Trophoblast cell (in vitro differentiated cells and primary cell): Measurements from ENCODE around the gene NEK2. TPM values are rescaled to one million over a fixed set of nuclear protein-coding genes. Genes with fewer than 3 reads are reported as not detected.

Experiments
- DNase-seq, 2 donors: peaks; one replicate each; pipeline ENCODE4 v3.0.0-alpha.2; 2016
- H2AFZ ChIP-seq: 2 replicates; pipeline ENCODE4 v1.6.1; 2013; ENCODE audit warnings: low read length, moderate library complexity, mild to moderate bottlenecking; ENCODE audit not compliant: insufficient read depth, poor library complexity
- H2AK5ac ChIP-seq: 2 replicates; pipeline ENCODE4 v1.6.1; 2013; ENCODE audit warnings: mild to moderate bottlenecking, low read length
- H2BK120ac ChIP-seq: 2 replicates; pipeline ENCODE4 v1.6.1; 2013; ENCODE audit warnings: low read length, mild to moderate bottlenecking, moderate library complexity; ENCODE audit not compliant: insufficient read depth, poor library complexity
- H2BK12ac ChIP-seq: 2 replicates; pipeline ENCODE4 v1.6.1; 2013; ENCODE audit warnings: mild to moderate bottlenecking, low read length, moderate library complexity
- H2BK5ac ChIP-seq: 2 replicates; pipeline ENCODE4 v1.6.1; 2013; ENCODE audit warnings: low read length, low read depth, moderate library complexity, mild to moderate bottlenecking; ENCODE audit not compliant: poor library complexity
- H3K14ac ChIP-seq: 2 replicates; pipeline ENCODE4 v1.6.1; 2013; ENCODE audit warnings: mild to moderate bottlenecking, low read length
- H3K18ac ChIP-seq: 2 replicates; pipeline ENCODE4 v1.6.1; 2013; ENCODE audit warnings: mild to moderate bottlenecking, low read length
- H3K23ac ChIP-seq: 2 replicates; pipeline ENCODE4 v1.6.1; 2013; ENCODE audit warnings: low read length
- H3K27ac ChIP-seq: 2 replicates; pipeline ENCODE4 v1.5.1; 2013; ENCODE audit warnings: low read depth, mild to moderate bottlenecking, inconsistent platforms, low read length, moderate library complexity
- H3K27me3 ChIP-seq: 2 replicates; pipeline ENCODE4 v1.6.1; 2013; ENCODE audit warnings: inconsistent platforms, mild to moderate bottlenecking, low read length, moderate library complexity; ENCODE audit not compliant: insufficient read depth
- H3K36me3 ChIP-seq, 2 experiments: 1 replicate in 1 of 2; 2 replicates in 1 of 2; pipeline ENCODE4 v1.6.1; 2013; ENCODE audit warnings: low read length in 2 of 2, mild to moderate bottlenecking in 2 of 2, moderate library complexity in 1 of 2; ENCODE audit not compliant: insufficient read depth in 2 of 2, control insufficient read depth in 1 of 2
- H3K4ac ChIP-seq: 2 replicates; pipeline ENCODE4 v1.6.1; 2013; ENCODE audit warnings: low read depth, mild to moderate bottlenecking, low read length, moderate library complexity
- H3K4me1 ChIP-seq, 2 experiments: 1 replicate in 1 of 2; 2 replicates in 1 of 2; pipeline ENCODE4 v1.6.1; 2013; ENCODE audit warnings: low read length in 2 of 2, mild to moderate bottlenecking in 2 of 2, moderate library complexity in 1 of 2; ENCODE audit not compliant: insufficient read depth in 2 of 2, control insufficient read depth in 1 of 2
- H3K4me2 ChIP-seq: 2 replicates; pipeline ENCODE4 v1.6.1; 2013; ENCODE audit warnings: inconsistent platforms, mild to moderate bottlenecking, low read length, moderate library complexity
- H3K4me3 ChIP-seq: 2 replicates; pipeline ENCODE4 v1.5.1; 2013; ENCODE audit warnings: mild to moderate bottlenecking, low read depth, low read length, inconsistent platforms
- H3K79me1 ChIP-seq: one replicate; pipeline ENCODE4 v1.6.1; 2013; ENCODE audit warnings: low read length
- H3K79me2 ChIP-seq: 2 replicates; pipeline ENCODE4 v1.6.1; 2013; ENCODE audit warnings: low read length, mild to moderate bottlenecking; ENCODE audit not compliant: control insufficient read depth, insufficient read depth, poor library complexity
- H3K9ac ChIP-seq: 2 replicates; pipeline ENCODE4 v1.6.1; 2013; ENCODE audit warnings: mild to moderate bottlenecking, low read length
- H3K9me3 ChIP-seq: 2 replicates; pipeline ENCODE4 v1.6.1; 2013; ENCODE audit warnings: low read depth, mild to moderate bottlenecking, control low read depth, inconsistent platforms, low read length; ENCODE audit not compliant: insufficient read depth
- H4K12ac ChIP-seq: 2 replicates; pipeline ENCODE4 v1.6.1; 2013; ENCODE audit warnings: low read depth, mild to moderate bottlenecking, low read length, moderate library complexity
- H4K8ac ChIP-seq: 2 replicates; pipeline ENCODE4 v1.6.1; 2013; ENCODE audit warnings: low read depth, mild to moderate bottlenecking, low read length, moderate library complexity
- H4K91ac ChIP-seq: one replicate; pipeline ENCODE4 v1.6.1; 2013; ENCODE audit warnings: low read depth, mild to moderate bottlenecking, low read length, moderate library complexity
- WGBS: extraction: QIAGEN DNeasy Blood & Tissue Kit; methylation state at CpG from one replicate; pipeline ENCODE4 v1.1.7; 2013; ENCODE audit warnings: missing lambda C conversion rate; ENCODE audit not compliant: insufficient read length, insufficient coverage; ENCODE audit errors: extremely low coverage; 5-methylcytosine and 5-hydroxymethylcytosine counted together
- polyA plus RNA-seq: library from polyadenylated mRNA; stranded (reverse); fragments of 200-250 nt; gene quantifications from 2 replicates; pipeline ENCODE4 v1.2.3, GENCODE V29; 2013

The NEK2 gene
- polyA plus RNA-seq, result 10.1 and 11.4 TPM in 2 replicates

DNA sequence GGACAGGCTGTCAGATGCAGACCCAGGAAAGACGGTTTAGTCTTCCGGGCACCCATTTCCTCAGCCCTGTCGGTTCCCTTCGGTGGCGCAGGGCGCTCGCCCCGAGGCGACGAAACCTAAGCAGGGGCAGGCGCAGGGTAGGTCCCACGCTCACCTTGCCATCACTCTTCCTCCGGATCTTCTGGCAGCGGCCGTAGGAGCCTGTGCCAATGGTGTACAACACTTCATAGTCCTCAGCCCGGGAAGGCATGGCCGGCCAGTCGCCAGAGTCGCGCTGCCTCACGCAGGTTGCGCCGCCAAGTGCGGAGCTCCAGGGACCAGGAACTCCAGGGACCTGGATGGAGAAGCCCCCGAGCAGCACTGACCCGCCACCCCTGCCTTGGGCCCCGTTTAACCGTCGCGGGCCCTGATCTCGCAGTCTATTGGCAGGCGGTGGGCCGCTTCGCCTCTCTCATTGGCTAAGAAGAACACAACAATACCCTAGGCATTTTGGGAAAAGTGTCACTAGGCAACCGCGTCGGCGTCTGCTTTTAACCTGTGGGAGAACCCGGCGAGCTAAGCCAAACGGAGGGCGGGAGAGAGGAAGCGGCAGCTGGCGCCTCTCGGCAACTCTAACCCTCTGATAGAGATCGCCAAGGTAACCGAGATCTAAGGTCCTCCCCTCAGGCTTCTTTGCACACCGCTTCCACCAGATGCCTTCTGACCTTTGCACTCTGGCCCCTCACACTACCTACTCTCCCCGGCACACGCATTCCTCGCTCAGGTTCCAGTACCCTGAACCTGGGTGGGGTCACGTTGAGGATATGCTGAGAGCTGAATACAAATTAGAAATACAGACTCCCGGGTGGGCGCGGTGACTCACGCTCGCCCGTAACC is at the start of gene NEK2:
TSS of gene NEK2 (minus strand) at position 392 of the 876 bp plus-strand sequence. CDS start at position 250, 142 bp downstream.
- Histone ChIP-seq H2BK12ac (no peak within 1 kb of the TSS), H3K4me1 (peaks cover 0 to 6% of the 10 kb centered on the region in 2 experiments), H4K12ac (no peak within 1 kb of the TSS), H3K9me3 (no peaks in the 10 kb centered on the region), H3K27me3 (no peaks in the 10 kb centered on the region), H3K4me3 (peak within 1 kb of the TSS; percentile 88), H3K4me2 (peak within 1 kb of the TSS; percentile 99), H3K27ac (no peak within 1 kb of the TSS), H2AK5ac (no peak within 1 kb of the TSS), H3K79me1 (peaks cover 2% of the 10 kb centered on the region), H4K8ac (peak within 1 kb of the TSS; percentile 59), H3K4ac (no peak within 1 kb of the TSS), H3K36me3 (peaks cover 0 to 3% of the 10 kb centered on the region in 2 experiments), H3K23ac (no peak within 1 kb of the TSS), H3K18ac (peak within 1 kb of the TSS; percentile 38), H2AFZ (peak within 1 kb of the TSS; percentile 94), H3K79me2 (peaks cover 2% of the 10 kb centered on the region), H2BK5ac (no peak within 1 kb of the TSS), H2BK120ac (no peak within 1 kb of the TSS), H3K9ac (peak within 1 kb of the TSS; percentile 39), H4K91ac (peak within 1 kb of the TSS; percentile 8), H3K14ac (no peak within 1 kb of the TSS)
- peak; percentile 82 to 94 for DNase-seq
- WGBS, result no CpG with 5 or more reads among the region's 58 CpGs

DNA sequence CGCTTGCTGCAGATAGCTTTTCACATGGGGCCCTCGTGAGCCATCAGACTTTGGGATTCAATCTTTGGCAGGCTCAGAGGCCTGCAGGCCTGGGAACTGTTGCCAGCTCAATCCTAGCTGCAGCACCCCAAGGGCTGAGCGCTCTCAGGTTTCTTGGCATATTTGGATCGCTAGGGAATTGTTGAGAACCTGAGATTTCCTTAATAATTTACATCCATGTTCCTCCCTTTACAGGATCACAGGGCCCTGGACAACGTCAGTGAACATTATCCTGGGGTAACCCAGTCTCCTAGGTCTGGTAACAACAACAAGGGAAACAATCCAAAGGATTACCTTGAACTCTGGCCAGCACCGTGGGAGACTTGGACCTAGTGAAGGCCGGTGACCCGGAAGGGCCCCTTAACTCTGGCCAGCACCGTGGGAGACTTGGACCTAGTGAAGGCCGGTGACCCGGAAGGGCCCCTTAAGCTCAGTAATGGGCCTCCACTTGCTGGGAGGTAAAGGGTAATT is 49.3 kb upstream of the NEK2 start:
- no peaks in the 10 kb centered on the region for H3K27me3 ChIP-seq
- no peak overlapping the region for H3K18ac ChIP-seq
- no peak overlapping the region for H2AK5ac ChIP-seq
- H2BK120ac ChIP-seq, result no peak overlapping the region
- no peak overlapping the region for H3K23ac ChIP-seq
- no peak overlapping the region for H3K4me2 ChIP-seq
- no peak overlapping the region for H4K12ac ChIP-seq
- no peak overlapping the region for H2AFZ ChIP-seq
- H3K79me1 ChIP-seq, result no peaks in the 10 kb centered on the region
- no peak overlapping the region for H3K4ac ChIP-seq
- no peak overlapping the region for H4K8ac ChIP-seq
- H3K14ac ChIP-seq, result no peak overlapping the region
- H4K91ac ChIP-seq, result no peak overlapping the region
- H3K79me2 ChIP-seq, result no peaks in the 10 kb centered on the region
- no CpG with 5 or more reads among the region's 11 CpGs for WGBS
- H3K9ac ChIP-seq, result no peak overlapping the region
- H3K36me3 ChIP-seq, result no peaks in the 10 kb centered on the region
- DNase-seq, result no peak
- H3K9me3 ChIP-seq, result no peaks in the 10 kb centered on the region
- H3K27ac ChIP-seq, result no peak overlapping the region
- H3K4me1 ChIP-seq, result no peaks in the 10 kb centered on the region
- no peak overlapping the region for H2BK12ac ChIP-seq
- H3K4me3 ChIP-seq, result no peak overlapping the region
- no peak overlapping the region for H2BK5ac ChIP-seq

DNA sequence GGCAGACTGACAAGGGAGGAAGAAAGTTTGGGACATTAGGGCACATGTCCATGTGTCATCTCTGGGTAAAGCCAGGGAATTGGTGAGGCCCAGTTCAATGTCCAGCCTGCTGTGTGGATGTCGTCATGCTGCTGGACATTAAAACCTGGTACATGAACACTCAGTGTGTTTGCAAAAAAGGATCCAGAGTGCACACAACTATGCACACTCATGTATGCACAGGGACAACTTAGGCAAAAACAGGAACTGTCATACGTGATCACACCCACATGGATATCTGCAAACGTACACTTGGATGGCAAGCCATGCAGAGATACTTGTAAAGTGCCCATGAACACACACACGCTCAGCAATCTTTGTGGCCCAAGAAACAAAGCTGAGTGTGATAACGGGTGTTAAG is 47.9 kb upstream of the NEK2 start:
- H3K4me3 ChIP-seq, result no peak overlapping the region
- no peaks in the 10 kb centered on the region for H3K27me3 ChIP-seq
- no peaks in the 10 kb centered on the region for H3K79me2 ChIP-seq
- no peak overlapping the region for H3K4me2 ChIP-seq
- H2BK12ac ChIP-seq, result no peak overlapping the region
- no peak overlapping the region for H3K14ac ChIP-seq
- no peak overlapping the region for H2BK120ac ChIP-seq
- no peak overlapping the region for H2AFZ ChIP-seq
- H2BK5ac ChIP-seq, result no peak overlapping the region
- no CpG with 5 or more reads among the region's 5 CpGs for WGBS
- no peak overlapping the region for H4K12ac ChIP-seq
- no peak overlapping the region for H4K91ac ChIP-seq
- no peak overlapping the region for H2AK5ac ChIP-seq
- H3K18ac ChIP-seq, result no peak overlapping the region
- H4K8ac ChIP-seq, result no peak overlapping the region
- H3K23ac ChIP-seq, result no peak overlapping the region
- H3K36me3 ChIP-seq, result no peaks in the 10 kb centered on the region
- H3K27ac ChIP-seq, result no peak overlapping the region
- H3K4me1 ChIP-seq, result no peaks in the 10 kb centered on the region
- no peak for DNase-seq
- H3K4ac ChIP-seq, result no peak overlapping the region
- no peak overlapping the region for H3K9ac ChIP-seq
- H3K9me3 ChIP-seq, result no peaks in the 10 kb centered on the region
- no peaks in the 10 kb centered on the region for H3K79me1 ChIP-seq

DNA sequence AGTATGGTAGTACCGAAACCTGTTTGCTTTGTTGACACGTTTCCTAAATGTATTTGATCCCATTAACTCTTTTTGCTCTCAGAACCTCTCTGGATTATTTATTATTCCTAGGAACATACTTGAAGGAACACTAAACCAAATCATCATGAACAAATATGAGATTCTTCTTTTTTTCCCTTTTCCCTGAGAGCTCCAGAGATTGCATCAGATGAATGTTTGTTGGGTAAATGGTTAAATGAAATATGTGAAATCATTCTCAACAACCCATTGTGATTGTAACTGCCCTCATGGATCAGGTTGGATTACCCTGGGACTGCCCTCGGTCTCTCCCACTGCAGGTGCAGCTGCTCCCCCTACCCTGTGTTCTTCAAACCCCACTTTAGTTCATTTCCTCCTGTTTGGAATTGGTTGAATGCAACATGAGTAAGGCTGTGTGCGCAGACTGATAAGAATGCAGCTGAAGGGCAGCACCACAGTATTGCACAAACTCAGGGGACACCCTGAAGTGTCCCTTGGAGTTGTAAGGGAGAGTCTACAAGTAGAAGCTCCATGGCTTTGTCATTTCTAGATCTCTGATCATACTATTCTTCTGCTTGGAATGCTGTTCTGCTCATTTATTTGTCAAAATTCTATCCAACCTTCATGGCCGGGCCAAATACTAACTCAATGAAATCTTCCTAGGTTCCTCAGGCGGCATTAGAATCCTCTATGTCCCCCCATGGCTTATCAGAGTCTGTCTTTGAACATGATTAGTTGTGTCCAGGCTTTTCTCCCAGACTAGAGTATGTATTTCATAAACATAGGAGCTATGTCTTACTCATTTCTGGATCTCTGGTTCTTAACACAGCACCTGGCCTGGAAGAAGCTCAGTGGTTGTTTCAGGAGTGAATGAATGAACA is 47.1 kb upstream of the NEK2 start:
- H3K27ac ChIP-seq, result no peak overlapping the region
- H2BK120ac ChIP-seq, result no peak overlapping the region
- H2AFZ ChIP-seq, result no peak overlapping the region
- no peak overlapping the region for H3K23ac ChIP-seq
- no peak overlapping the region for H2BK12ac ChIP-seq
- no peak overlapping the region for H2BK5ac ChIP-seq
- H4K8ac ChIP-seq, result no peak overlapping the region
- no peak overlapping the region for H2AK5ac ChIP-seq
- H3K4ac ChIP-seq, result no peak overlapping the region
- no CpG with 5 or more reads among the region's 6 CpGs for WGBS
- no peak overlapping the region for H3K9ac ChIP-seq
- no peaks in the 10 kb centered on the region for H3K79me2 ChIP-seq
- H3K4me1 ChIP-seq, result no peaks in the 10 kb centered on the region
- no peak for DNase-seq
- no peaks in the 10 kb centered on the region for H3K27me3 ChIP-seq
- H3K4me2 ChIP-seq, result no peak overlapping the region
- no peak overlapping the region for H3K14ac ChIP-seq
- no peaks in the 10 kb centered on the region for H3K79me1 ChIP-seq
- H3K18ac ChIP-seq, result no peak overlapping the region
- H3K9me3 ChIP-seq, result no peaks in the 10 kb centered on the region
- no peak overlapping the region for H4K91ac ChIP-seq
- H4K12ac ChIP-seq, result no peak overlapping the region
- no peak overlapping the region for H3K4me3 ChIP-seq
- no peaks in the 10 kb centered on the region for H3K36me3 ChIP-seq
